Loucy (cell line): ENCODE measurements around the gene UNC45B.

Experiments
- H2AFZ ChIP-seq: fragments of 200-600 bp; sonication (generic); 2 replicates; pipeline ENCODE4 v1.6.0; 2016; ENCODE audit warnings: antibody characterized with exemption, mild to moderate bottlenecking, low read length, moderate library complexity
- H3F3A ChIP-seq: fragments of 200-600 bp; 2 replicates; pipeline ENCODE4 v1.6.0; 2016; ENCODE audit warnings: antibody characterized with exemption, low read depth, mild to moderate bottlenecking
- H3K27me3 ChIP-seq: fragments of 200-600 bp; sonication (generic); 2 replicates; pipeline ENCODE4 v1.6.1; 2014; ENCODE audit warnings: low read length, mild to moderate bottlenecking; ENCODE audit not compliant: insufficient read depth, poor library complexity, severe bottlenecking
- H3K36me3 ChIP-seq: fragments of 200-600 bp; sonication (generic); 2 replicates; pipeline ENCODE4 v1.6.1; 2016; ENCODE audit warnings: low read length; ENCODE audit not compliant: insufficient read depth
- H3K4me1 ChIP-seq: fragments of 200-600 bp; sonication (generic); 2 replicates; pipeline ENCODE4 v1.5.1; 2014; ENCODE audit warnings: low read length, mild to moderate bottlenecking; ENCODE audit not compliant: insufficient read depth, poor library complexity, severe bottlenecking
- H3K4me2 ChIP-seq: fragments of 200-600 bp; sonication (generic); 2 replicates; pipeline ENCODE4 v1.6.0; 2014; ENCODE audit warnings: antibody characterized with exemption, low read length, low read depth, mild to moderate bottlenecking; ENCODE audit not compliant: poor library complexity, severe bottlenecking
- H3K4me3 ChIP-seq: fragments of 200-600 bp; sonication (generic); 2 replicates; pipeline ENCODE4 v1.5.1; 2014; ENCODE audit warnings: low read length, mild to moderate bottlenecking, mixed read lengths; ENCODE audit not compliant: poor library complexity, severe bottlenecking
- H3K79me2 ChIP-seq: fragments of 200-600 bp; sonication (generic); 2 replicates; pipeline ENCODE4 v1.6.1; 2014; ENCODE audit warnings: low read length; ENCODE audit not compliant: insufficient read depth
- H3K9ac ChIP-seq: fragments of 200-600 bp; sonication (generic); 2 replicates; pipeline ENCODE4 v1.6.0; 2014; ENCODE audit warnings: mild to moderate bottlenecking, low read depth, low read length, moderate library complexity; ENCODE audit not compliant: poor library complexity, severe bottlenecking
- H3K9me2 ChIP-seq: fragments of 200-600 bp; sonication (generic); replicated peaks from 2 replicates; pipeline ENCODE4 v1.6.1; 2016; ENCODE audit warnings: low read depth, low read length, mixed read lengths
- H3K9me3 ChIP-seq: fragments of 200-600 bp; sonication (generic); 2 replicates; pipeline ENCODE4 v1.6.1; 2014; ENCODE audit warnings: mild to moderate bottlenecking, antibody characterized with exemption, low read length, low read depth; ENCODE audit not compliant: insufficient read depth
- H4K20me1 ChIP-seq: fragments of 200-600 bp; sonication (generic); 2 replicates; pipeline ENCODE4 v1.6.0; 2014; ENCODE audit warnings: antibody characterized with exemption, low read length, mild to moderate bottlenecking; ENCODE audit not compliant: insufficient read depth, poor library complexity, severe bottlenecking
- EZH2phosphoT487 ChIP-seq: fragments of 200-600 bp; IDR thresholded peaks from 2 replicates; pipeline ENCODE4 v1.6.1; 2018; ENCODE audit warnings: antibody characterized with exemption, mild to moderate bottlenecking, moderate library complexity, borderline replicate concordance
- TF ChIP-seq, protein P1 (sequence below): fragments of 200-600 bp; sonication (generic); conservative IDR thresholded peaks from 2 replicates; pipeline ENCODE4 v1.5.1; 2014; ENCODE audit warnings: mild to moderate bottlenecking, antibody characterized with exemption, low read length

Gene UNC45B

DNA sequence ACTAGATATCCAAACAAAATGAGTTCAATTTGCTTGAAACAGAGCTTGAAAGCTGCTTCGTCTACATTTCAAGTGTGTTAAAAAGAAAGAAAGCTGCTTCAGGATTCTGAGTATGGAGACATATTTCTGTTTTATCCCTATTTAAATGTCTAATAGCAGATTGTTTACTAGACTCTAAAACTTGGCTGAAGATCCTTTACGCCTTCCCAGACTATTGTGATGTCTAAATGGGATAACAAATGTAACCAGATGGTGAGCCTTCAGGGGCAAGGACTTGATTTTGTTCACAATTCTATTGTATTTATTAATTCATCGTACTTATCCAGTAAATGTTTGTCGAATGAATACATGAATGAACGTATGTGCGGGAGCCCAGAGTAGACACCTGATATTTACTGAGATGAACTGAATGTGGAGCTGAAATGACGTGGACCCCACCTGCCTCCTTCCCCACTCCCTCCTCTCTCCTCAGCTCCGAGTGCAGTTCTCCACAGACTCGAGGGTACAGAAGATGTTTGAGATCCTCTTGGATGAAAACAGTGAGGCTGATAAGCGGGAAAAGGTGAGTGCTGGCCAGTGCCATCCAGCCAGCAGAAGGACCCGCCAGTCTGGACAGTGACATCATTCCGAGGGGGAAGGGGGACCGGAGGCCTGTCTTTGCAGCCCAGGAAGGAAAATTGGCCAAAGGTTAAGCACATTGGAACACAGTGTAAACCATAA lies 5.0 kb downstream of the UNC45B start:
- H2AFZ ChIP-seq, result no peak overlapping the region
- H3K9me2 ChIP-seq, result no peaks in the 10 kb centered on the region
- H4K20me1 ChIP-seq, result no peaks in the 10 kb centered on the region
- H3K4me2 ChIP-seq, result no peak overlapping the region
- no peaks in the 10 kb centered on the region for H3K4me1 ChIP-seq
- H3F3A ChIP-seq, result no peaks in the 10 kb centered on the region
- H3K9ac ChIP-seq, result no peak overlapping the region
- no peaks in the 10 kb centered on the region for H3K9me3 ChIP-seq
- peaks cover 7% of the 10 kb centered on the region for H3K27me3 ChIP-seq
- TF ChIP-seq, protein P1, sequence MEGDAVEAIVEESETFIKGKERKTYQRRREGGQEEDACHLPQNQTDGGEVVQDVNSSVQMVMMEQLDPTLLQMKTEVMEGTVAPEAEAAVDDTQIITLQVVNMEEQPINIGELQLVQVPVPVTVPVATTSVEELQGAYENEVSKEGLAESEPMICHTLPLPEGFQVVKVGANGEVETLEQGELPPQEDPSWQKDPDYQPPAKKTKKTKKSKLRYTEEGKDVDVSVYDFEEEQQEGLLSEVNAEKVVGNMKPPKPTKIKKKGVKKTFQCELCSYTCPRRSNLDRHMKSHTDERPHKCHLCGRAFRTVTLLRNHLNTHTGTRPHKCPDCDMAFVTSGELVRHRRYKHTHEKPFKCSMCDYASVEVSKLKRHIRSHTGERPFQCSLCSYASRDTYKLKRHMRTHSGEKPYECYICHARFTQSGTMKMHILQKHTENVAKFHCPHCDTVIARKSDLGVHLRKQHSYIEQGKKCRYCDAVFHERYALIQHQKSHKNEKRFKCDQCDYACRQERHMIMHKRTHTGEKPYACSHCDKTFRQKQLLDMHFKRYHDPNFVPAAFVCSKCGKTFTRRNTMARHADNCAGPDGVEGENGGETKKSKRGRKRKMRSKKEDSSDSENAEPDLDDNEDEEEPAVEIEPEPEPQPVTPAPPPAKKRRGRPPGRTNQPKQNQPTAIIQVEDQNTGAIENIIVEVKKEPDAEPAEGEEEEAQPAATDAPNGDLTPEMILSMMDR, result no peak
- no peak for TF ChIP-seq EZH2phosphoT487
- H3K36me3 ChIP-seq, result no peaks in the 10 kb centered on the region
- H3K4me3 ChIP-seq, result no peak overlapping the region
- no peaks in the 10 kb centered on the region for H3K79me2 ChIP-seq

GRCh38 chr17:35154196-35155165 lies 6.9 kb downstream of the UNC45B start:
- H3K36me3 ChIP-seq, result no peaks in the 10 kb centered on the region
- no peaks in the 10 kb centered on the region for H3K4me1 ChIP-seq
- H3K4me3 ChIP-seq, result no peak overlapping the region
- H3K9me2 ChIP-seq, result no peaks in the 10 kb centered on the region
- peaks cover 7% of the 10 kb centered on the region for H3K27me3 ChIP-seq
- H2AFZ ChIP-seq, result no peak overlapping the region
- H3K9me3 ChIP-seq, result no peaks in the 10 kb centered on the region
- TF ChIP-seq EZH2phosphoT487, result no peak
- TF ChIP-seq, protein P1, result no peak
- H3K9ac ChIP-seq, result no peak overlapping the region
- no peak overlapping the region for H3K4me2 ChIP-seq
- H3F3A ChIP-seq, result no peaks in the 10 kb centered on the region
- no peaks in the 10 kb centered on the region for H3K79me2 ChIP-seq
- no peaks in the 10 kb centered on the region for H4K20me1 ChIP-seq

DNA sequence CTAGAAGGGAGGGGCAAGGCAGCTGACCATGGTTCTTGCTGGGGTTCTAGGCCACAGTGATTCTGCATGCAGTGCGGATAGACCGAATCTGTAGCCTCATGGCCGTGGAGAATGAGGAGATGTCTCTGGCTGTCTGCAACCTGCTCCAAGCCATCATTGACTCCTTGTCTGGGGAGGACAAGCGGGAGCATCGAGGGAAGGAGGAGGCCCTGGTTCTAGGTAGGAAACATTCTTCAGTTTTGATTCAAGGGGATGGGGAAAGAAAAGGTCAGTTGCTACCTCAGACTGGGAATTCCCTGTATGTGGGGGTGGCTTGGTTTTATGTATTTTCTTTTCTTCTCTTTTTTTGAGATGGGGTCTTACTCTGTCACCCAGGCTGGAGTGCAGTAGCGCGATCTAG lies 7.6 kb downstream of the UNC45B start:
- no peak overlapping the region for H3K4me2 ChIP-seq
- no peak overlapping the region for H3K4me3 ChIP-seq
- no peak overlapping the region for H2AFZ ChIP-seq
- H3F3A ChIP-seq, result no peaks in the 10 kb centered on the region
- no peaks in the 10 kb centered on the region for H3K9me3 ChIP-seq
- no peak overlapping the region for H3K9ac ChIP-seq
- no peak for TF ChIP-seq EZH2phosphoT487
- TF ChIP-seq, protein P1, result no peak
- no peaks in the 10 kb centered on the region for H4K20me1 ChIP-seq
- H3K79me2 ChIP-seq, result no peaks in the 10 kb centered on the region
- H3K27me3 ChIP-seq, result peaks cover 7% of the 10 kb centered on the region
- no peaks in the 10 kb centered on the region for H3K9me2 ChIP-seq
- H3K36me3 ChIP-seq, result no peaks in the 10 kb centered on the region
- peaks cover 3% of the 10 kb centered on the region for H3K4me1 ChIP-seq
